ENCODE measurements around the gene AK5. TPM values are rescaled to one million over a fixed set of nuclear protein-coding genes. Genes with fewer than 3 reads are reported as not detected.
"Not testable (repeated sequence)": the region's sequence is repeated elsewhere in the genome, so short reads cannot be mapped to it uniquely, and the experiment has no call there.

AK5 gene
- total and polyA plus RNA-seq, 3 experiments from 2014 or later, result 0.46 to 3.4 (median 1.1) TPM

- H3K36me3 Mint-ChIP-seq, POLR2A ChIA-PET: not testable (repeated sequence)
Measured at GRCh38 chr1:77531596-77532280, 249.9 kb downstream of the AK5 start.

GRCh38 chr1:77532641-77533040 is 250.8 kb downstream of the AK5 start:
- no peaks in the 10 kb centered on the region for H3K27me3 ChIP-seq (ENCODE audit: insufficient read depth, low read length, poor library complexity, severe bottlenecking)
- H3K27ac Mint-ChIP-seq, result no peak overlapping the region
- CTCF ChIA-PET, result interaction anchor here (1.2 to 1.6 kb wide), 7 partner anchors 9 to 581 kb away, joined by 3 to 9 read pairs (median 4); no protein-coding TSS in a partner anchor
- peaks cover 3% of the 10 kb centered on the region for H3K4me1 ChIP-seq (ENCODE audit: insufficient read depth, low read length)
- H3K4me3 ChIP-seq (ENCODE audit: low read length), result no peak overlapping the region
- no peak for DNase-seq
- H3K9me3 ChIP-seq (ENCODE audit: low read length), result no peaks in the 10 kb centered on the region
- POLR2A ChIA-PET, result no interaction called here
- H3K9me3 Mint-ChIP-seq, result no peaks in the 10 kb centered on the region
- H3K36me3 ChIP-seq (ENCODE audit: insufficient read depth, low read length), result no peaks in the 10 kb centered on the region
- no peak overlapping the region for H3K27ac ChIP-seq (ENCODE audit: low read depth, low read length)
- H3K4me3 Mint-ChIP-seq, result no peak overlapping the region
- H3K4me1 Mint-ChIP-seq, result peaks cover 4 to 8% (median 4%) of the 10 kb centered on the region in 3 donors
- H3K27me3 Mint-ChIP-seq, result peaks cover 4 to 6% of the 10 kb centered on the region in 2 donors
- H3K36me3 Mint-ChIP-seq, result peaks cover 0 to 3% (median 1%) of the 10 kb centered on the region in 3 donors

More at GRCh38 chr1:77531596-77532280, 249.9 kb downstream of the AK5 start:
- CTCF ChIA-PET, result interaction anchor here (1.4 kb wide), 1 partner anchor 10 kb away, joined by 4 read pairs; no protein-coding TSS in a partner anchor
- not testable (repeated sequence) for H3K9me3 Mint-ChIP-seq; H3K27me3 Mint-ChIP-seq; H3K27me3 ChIP-seq (ENCODE audit: insufficient read depth, low read length, poor library complexity, severe bottlenecking); H3K4me1 ChIP-seq (ENCODE audit: insufficient read depth, low read length); H3K36me3 ChIP-seq (ENCODE audit: insufficient read depth, low read length); H3K27ac Mint-ChIP-seq; H3K27ac ChIP-seq (ENCODE audit: low read depth, low read length); H3K4me1 Mint-ChIP-seq; H3K9me3 ChIP-seq (ENCODE audit: low read length); DNase-seq; H3K4me3 ChIP-seq (ENCODE audit: low read length); H3K4me3 Mint-ChIP-seq

- peaks cover 3% of the 10 kb centered on the region for H3K4me1 ChIP-seq (ENCODE audit: insufficient read depth, low read length)
- ChIA-PET POLR2A (no interaction called here), CTCF (interaction anchor here (0.6 to 1.6 kb wide), 14 partner anchors 8 to 580 kb away, joined by 3 to 9 read pairs (median 4); no protein-coding TSS in a partner anchor)
- no peaks in the 10 kb centered on the region for H3K27me3 ChIP-seq (ENCODE audit: insufficient read depth, low read length, poor library complexity, severe bottlenecking)
- Mint-ChIP-seq H3K36me3 (peaks cover 0 to 3% (median 1%) of the 10 kb centered on the region in 3 donors), H3K27ac (peak overlapping the region in 2 of 8 donors; percentile 7 to 56), H3K4me3 (peak overlapping the region in 1 of 7 donors; percentile 6), H3K9me3 (no peaks in the 10 kb centered on the region), H3K27me3 (peaks cover 4 to 6% of the 10 kb centered on the region in 2 donors), H3K4me1 (peaks cover 4 to 8% (median 4%) of the 10 kb centered on the region in 3 donors)
- H3K36me3 ChIP-seq (ENCODE audit: insufficient read depth, low read length), result no peaks in the 10 kb centered on the region
- no peak overlapping the region for H3K27ac ChIP-seq (ENCODE audit: low read depth, low read length)
- H3K4me3 ChIP-seq (ENCODE audit: low read length), result no peak overlapping the region
- DNase-seq, result peak; percentile 34 to 58 (median 49)
- no peaks in the 10 kb centered on the region for H3K9me3 ChIP-seq (ENCODE audit: low read length)
Measured at GRCh38 chr1:77533660-77534305, 252.0 kb downstream of the AK5 start.

- CTCF ChIA-PET, result interaction anchor here (1.5 kb wide), 1 partner anchor 23 kb away, joined by 3 read pairs; no protein-coding TSS in a partner anchor
- Mint-ChIP-seq H3K4me3 (no peak overlapping the region), H3K27ac (no peak overlapping the region), H3K4me1 (peaks cover 4 to 8% (median 4%) of the 10 kb centered on the region in 3 donors), H3K27me3 (peaks cover 4 to 6% of the 10 kb centered on the region in 2 donors), H3K36me3 (peaks cover 0 to 3% (median 1%) of the 10 kb centered on the region in 3 donors), H3K9me3 (no peaks in the 10 kb centered on the region)
- H3K27ac ChIP-seq (ENCODE audit: low read depth, low read length), result no peak overlapping the region
- no peaks in the 10 kb centered on the region for H3K36me3 ChIP-seq (ENCODE audit: insufficient read depth, low read length)
- H3K4me3 ChIP-seq (ENCODE audit: low read length), result no peak overlapping the region
- no peak for DNase-seq
- H3K27me3 ChIP-seq (ENCODE audit: insufficient read depth, low read length, poor library complexity, severe bottlenecking), result no peaks in the 10 kb centered on the region
- H3K4me1 ChIP-seq (ENCODE audit: insufficient read depth, low read length), result peaks cover 3% of the 10 kb centered on the region
- no peaks in the 10 kb centered on the region for H3K9me3 ChIP-seq (ENCODE audit: low read length)
- POLR2A ChIA-PET, result no interaction called here
Measured at GRCh38 chr1:77534456-77534855, 252.6 kb downstream of the AK5 start.

GRCh38 chr1:77536813-77537212 is 255.0 kb downstream of the AK5 start:
- Mint-ChIP-seq H3K4me3 (no peak overlapping the region), H3K27ac (no peak overlapping the region), H3K36me3 (peaks cover 0 to 3% (median 1%) of the 10 kb centered on the region in 3 donors), H3K27me3 (peaks cover 5 to 6% of the 10 kb centered on the region in 2 donors), H3K9me3 (no peaks in the 10 kb centered on the region), H3K4me1 (peaks cover 4 to 8% (median 4%) of the 10 kb centered on the region in 3 donors)
- H3K4me3 ChIP-seq (ENCODE audit: low read length), result no peak overlapping the region
- H3K27ac ChIP-seq (ENCODE audit: low read depth, low read length), result no peak overlapping the region
- H3K36me3 ChIP-seq (ENCODE audit: insufficient read depth, low read length), result no peaks in the 10 kb centered on the region
- no peak for DNase-seq
- H3K4me1 ChIP-seq (ENCODE audit: insufficient read depth, low read length), result peaks cover 3% of the 10 kb centered on the region
- H3K27me3 ChIP-seq (ENCODE audit: insufficient read depth, low read length, poor library complexity, severe bottlenecking), result no peaks in the 10 kb centered on the region
- ChIA-PET POLR2A (no interaction called here), CTCF (no interaction called here)
- no peaks in the 10 kb centered on the region for H3K9me3 ChIP-seq (ENCODE audit: low read length)

- CTCF ChIA-PET, result interaction anchor here (1.0 kb wide), 1 partner anchor 17 kb away, joined by 3 read pairs; no protein-coding TSS in a partner anchor
- H3K27me3 Mint-ChIP-seq, result peaks cover 2 to 5% of the 10 kb centered on the region in 2 donors
Measured at GRCh38 chr1:77538956-77539518, 257.2 kb downstream of the AK5 start.

GRCh38 chr1:77539519-77540142 is 257.8 kb downstream of the AK5 start:
- Histone ChIP-seq H3K4me3 (ENCODE audit: low read length) (no peak overlapping the region), H3K36me3 (ENCODE audit: insufficient read depth, low read length) (no peaks in the 10 kb centered on the region), H3K9me3 (ENCODE audit: low read length) (no peaks in the 10 kb centered on the region), H3K27me3 (ENCODE audit: insufficient read depth, low read length, poor library complexity, severe bottlenecking) (no peaks in the 10 kb centered on the region), H3K4me1 (ENCODE audit: insufficient read depth, low read length) (no peaks in the 10 kb centered on the region), H3K27ac (ENCODE audit: low read depth, low read length) (no peak overlapping the region)
- Mint-ChIP-seq H3K27ac (peak overlapping the region in 2 of 8 donors; percentile 31 to 51), H3K9me3 (no peaks in the 10 kb centered on the region), H3K36me3 (no peaks in the 10 kb centered on the region), H3K4me3 (no peak overlapping the region), H3K4me1 (no peaks in the 10 kb centered on the region), H3K27me3 (peaks cover 2 to 5% of the 10 kb centered on the region in 2 donors)
- no peak for DNase-seq
- CTCF ChIA-PET, result interaction anchor here (1.0 kb wide), 1 partner anchor 16 kb away, joined by 3 read pairs; no protein-coding TSS in a partner anchor
- POLR2A ChIA-PET, result no interaction called here

More at GRCh38 chr1:77538956-77539518, 257.2 kb downstream of the AK5 start:
- Mint-ChIP-seq H3K36me3 (no peaks in the 10 kb centered on the region), H3K27ac (peak overlapping the region in 1 of 8 donors; percentile 26), H3K9me3 (no peaks in the 10 kb centered on the region), H3K4me1 (peaks cover 0 to under 1% (median 0%) of the 10 kb centered on the region in 3 donors), H3K4me3 (no peak overlapping the region)
- Histone ChIP-seq H3K36me3 (ENCODE audit: insufficient read depth, low read length) (no peaks in the 10 kb centered on the region), H3K27ac (ENCODE audit: low read depth, low read length) (no peak overlapping the region), H3K9me3 (ENCODE audit: low read length) (no peaks in the 10 kb centered on the region), H3K4me3 (ENCODE audit: low read length) (no peak overlapping the region), H3K27me3 (ENCODE audit: insufficient read depth, low read length, poor library complexity, severe bottlenecking) (no peaks in the 10 kb centered on the region), H3K4me1 (ENCODE audit: insufficient read depth, low read length) (no peaks in the 10 kb centered on the region)
- POLR2A ChIA-PET, result no interaction called here
- no peak for DNase-seq

Data from CD8-positive, alpha-beta memory T cell (primary cell).